ENCODE data around the gene KLK5.

The KLK5 gene

DNA sequence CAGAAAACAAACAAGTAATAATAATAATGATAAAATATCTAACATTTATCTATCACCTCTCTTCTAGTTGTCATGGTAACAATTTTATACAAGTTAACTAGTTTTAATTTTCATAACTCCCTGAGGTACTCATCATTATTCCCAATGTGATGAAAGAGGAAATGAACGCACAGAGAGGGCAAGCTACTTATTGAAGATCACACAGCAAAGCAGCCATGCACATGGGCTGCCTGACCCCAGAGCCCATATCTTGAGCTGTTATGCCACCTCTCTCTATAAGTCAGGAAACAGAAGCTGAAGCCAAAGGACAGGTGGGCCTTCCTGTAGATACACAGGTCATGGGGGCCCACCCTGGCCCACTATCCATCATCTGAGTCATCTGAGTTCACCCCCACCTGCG lies 36.8 kb downstream of the KLK5 start:
- TF ChIP-seq, protein P1, sequence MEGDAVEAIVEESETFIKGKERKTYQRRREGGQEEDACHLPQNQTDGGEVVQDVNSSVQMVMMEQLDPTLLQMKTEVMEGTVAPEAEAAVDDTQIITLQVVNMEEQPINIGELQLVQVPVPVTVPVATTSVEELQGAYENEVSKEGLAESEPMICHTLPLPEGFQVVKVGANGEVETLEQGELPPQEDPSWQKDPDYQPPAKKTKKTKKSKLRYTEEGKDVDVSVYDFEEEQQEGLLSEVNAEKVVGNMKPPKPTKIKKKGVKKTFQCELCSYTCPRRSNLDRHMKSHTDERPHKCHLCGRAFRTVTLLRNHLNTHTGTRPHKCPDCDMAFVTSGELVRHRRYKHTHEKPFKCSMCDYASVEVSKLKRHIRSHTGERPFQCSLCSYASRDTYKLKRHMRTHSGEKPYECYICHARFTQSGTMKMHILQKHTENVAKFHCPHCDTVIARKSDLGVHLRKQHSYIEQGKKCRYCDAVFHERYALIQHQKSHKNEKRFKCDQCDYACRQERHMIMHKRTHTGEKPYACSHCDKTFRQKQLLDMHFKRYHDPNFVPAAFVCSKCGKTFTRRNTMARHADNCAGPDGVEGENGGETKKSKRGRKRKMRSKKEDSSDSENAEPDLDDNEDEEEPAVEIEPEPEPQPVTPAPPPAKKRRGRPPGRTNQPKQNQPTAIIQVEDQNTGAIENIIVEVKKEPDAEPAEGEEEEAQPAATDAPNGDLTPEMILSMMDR (IDR thresholded peaks at IDR 0.05; ENCODE audit: low read depth, low read length): no peak
- DNase-seq (ENCODE audit: low read depth, low spot score): no peak
- no peak overlapping the region for H3K4me3 ChIP-seq (ENCODE audit: low read depth, low read length)
- in situ Hi-C loops (cut with HindIII; ENCODE audit: low sequenced_read_pairs): no loop called here

DNA sequence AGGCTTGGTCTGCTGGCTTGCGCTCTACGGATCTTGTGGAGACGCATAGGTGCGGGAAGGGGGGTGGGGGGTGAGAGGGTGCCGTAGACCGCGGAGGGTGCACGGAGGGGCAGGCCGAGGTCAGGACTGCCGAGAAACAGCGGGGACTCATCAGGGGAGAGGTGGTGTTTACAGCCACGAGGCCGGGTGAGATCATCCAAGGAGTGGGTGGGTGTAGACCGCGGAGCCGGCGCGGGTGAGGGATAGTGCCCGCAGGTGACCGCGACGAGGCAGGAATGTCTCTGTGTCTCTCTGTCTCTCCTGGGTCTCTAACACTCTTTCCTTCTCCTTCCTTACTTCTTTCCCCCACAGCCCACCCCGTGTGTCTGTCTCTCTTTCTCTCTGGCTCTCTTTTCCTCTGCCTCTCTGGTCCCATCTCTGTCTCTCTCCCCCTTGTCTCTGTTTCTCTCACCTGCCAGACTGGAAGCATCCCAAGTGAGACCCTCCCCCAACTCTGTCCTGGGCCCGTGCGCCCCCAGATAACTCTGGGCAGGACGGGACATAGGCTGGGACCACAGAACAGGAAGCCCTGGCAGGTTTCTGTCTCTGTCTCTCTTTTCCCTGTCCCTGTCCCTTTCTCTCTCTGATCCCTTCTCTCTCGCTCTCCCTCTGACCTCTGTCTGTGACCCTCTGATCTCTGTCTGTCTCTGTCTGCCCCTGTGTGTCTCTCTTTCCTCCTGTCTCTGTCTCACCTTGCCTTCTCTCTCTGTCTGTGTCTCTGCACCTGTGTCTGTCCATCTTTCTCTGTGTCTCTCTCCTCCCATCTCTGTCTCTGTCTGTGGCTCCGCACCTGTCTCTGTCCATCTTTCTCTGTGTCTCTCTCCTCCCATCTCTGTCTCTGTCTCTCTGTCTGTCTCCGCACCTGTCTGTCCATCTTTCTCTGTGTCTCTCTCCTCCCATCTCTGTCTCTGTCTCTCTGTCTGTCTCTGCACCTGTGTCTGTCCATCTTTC lies 39.8 kb downstream of the KLK5 start:
- in situ Hi-C loops (cut with HindIII; ENCODE audit: low sequenced_read_pairs): no loop called here
- DNase-seq (ENCODE audit: low read depth, low spot score): no peak
- TF ChIP-seq, protein P1 (IDR thresholded peaks at IDR 0.05; ENCODE audit: low read depth, low read length): no peak
- no peak overlapping the region for H3K4me3 ChIP-seq (ENCODE audit: low read depth, low read length)

DNA sequence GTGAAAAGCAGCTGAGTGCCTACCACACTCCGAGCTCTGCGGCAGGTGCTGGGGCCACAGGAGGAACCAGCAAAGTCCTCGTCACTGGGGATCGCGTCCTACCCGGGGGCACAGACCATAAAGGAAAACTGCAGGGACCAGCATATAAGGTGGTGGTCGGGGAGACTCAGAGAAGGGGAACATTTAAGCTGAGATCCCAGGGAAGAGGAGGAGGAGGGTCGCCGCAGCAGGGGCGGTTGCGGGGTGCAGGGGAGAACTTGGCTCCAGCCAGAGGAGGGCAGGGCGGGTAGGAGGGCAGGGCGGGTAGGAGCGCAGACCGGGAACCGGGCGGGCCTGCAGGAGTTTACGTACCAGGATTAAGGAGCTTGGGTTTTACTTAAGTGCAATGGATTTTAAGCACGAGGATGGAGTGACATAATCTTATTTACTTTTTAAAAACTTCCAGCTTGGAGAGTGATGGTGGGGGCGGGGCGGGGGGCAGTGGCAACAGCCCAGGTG lies 40.7 kb downstream of the KLK5 start:
- no peak overlapping the region for H3K4me3 ChIP-seq (ENCODE audit: low read depth, low read length)
- DNase-seq (ENCODE audit: low read depth, low spot score): no peak
- TF ChIP-seq, protein P1 (IDR thresholded peaks at IDR 0.05; ENCODE audit: low read depth, low read length): no peak
- in situ Hi-C loops (cut with HindIII; ENCODE audit: low sequenced_read_pairs): no loop called here

DNA sequence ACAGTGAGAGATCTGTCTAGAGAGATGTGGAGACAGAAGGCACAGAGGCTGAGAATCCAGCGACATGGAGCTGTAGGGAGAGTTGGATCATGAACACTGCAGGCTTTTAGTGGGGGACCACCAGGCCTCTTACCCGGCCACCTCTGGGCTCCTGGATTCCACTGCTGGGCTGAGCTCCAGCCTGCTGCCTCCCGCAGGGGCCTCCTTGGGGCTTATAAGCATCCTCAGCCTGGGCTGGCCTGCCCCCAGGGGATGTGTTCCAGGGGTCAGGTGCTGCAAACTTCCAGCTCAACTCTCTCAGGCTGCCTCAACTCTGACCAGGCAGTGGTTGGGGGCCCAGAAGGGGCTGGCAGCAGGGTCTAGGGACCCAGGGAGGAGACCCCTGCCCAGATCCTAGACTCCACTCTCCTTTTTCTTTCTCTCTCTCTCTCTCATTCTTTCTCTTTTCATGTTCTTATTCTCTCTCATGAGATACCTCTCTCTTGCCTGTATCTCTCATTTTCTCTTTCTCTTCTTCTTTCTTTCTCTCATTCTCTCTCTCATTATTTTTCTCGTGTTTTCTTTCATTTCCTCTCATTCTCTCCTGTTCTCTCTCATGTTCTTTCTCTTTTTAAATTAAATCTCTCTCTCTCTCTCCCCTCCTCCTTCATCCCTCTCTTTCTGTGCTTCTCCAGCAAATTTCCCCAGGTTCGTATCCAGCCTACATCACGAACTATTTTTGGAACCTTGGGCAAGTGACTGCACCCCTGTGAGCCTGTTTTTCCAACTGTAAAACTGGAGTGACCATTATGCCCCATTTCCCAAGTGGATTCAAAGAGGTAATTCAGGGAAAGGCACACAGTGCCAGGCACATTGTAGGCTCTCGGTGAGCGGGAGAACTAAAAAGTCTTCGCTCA lies 41.4 kb downstream of the KLK5 start, which contains the start of gene KLK4:
TSS of gene KLK4 (minus strand) at position 190 of the 896 bp plus-strand sequence. CDS start 657 bp downstream, outside the sequence.
- in situ Hi-C loops (cut with HindIII; ENCODE audit: low sequenced_read_pairs): no loop called here
- no peak within 1 kb of the TSS for H3K4me3 ChIP-seq (ENCODE audit: low read depth, low read length)
- TF ChIP-seq, protein P1 (IDR thresholded peaks at IDR 0.05; ENCODE audit: low read depth, low read length): no peak
- DNase-seq (ENCODE audit: low read depth, low spot score): no peak

DNA sequence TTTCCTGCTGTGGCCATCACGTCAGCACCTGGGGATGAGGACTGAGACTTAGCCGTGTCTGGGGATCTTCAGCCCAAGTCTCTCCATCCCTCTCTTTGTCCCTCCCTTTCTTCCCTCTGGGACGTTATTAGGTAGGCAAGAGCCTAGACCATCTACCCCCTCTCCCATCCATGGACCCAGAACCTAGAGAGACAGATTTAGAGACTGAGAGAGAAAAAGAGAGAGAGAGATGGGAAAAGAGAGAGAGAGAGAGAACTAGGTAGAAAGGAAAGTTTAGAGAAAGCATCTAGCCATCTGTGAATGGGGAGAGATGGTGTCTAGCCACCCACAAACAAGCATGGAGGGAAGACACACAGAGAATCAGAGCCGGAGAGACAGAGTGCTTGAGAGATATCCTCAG lies 42.1 kb downstream of the KLK5 start:
- DNase-seq (ENCODE audit: low read depth, low spot score): no peak
- in situ Hi-C loops (cut with HindIII; ENCODE audit: low sequenced_read_pairs): no loop called here
- TF ChIP-seq, protein P1 (IDR thresholded peaks at IDR 0.05; ENCODE audit: low read depth, low read length): no peak
- no peak overlapping the region for H3K4me3 ChIP-seq (ENCODE audit: low read depth, low read length)
